ENCODE measurements around the gene PIK3R1. TPM values are rescaled to one million over a fixed set of nuclear protein-coding genes. Genes with fewer than 3 reads are reported as not detected.

PIK3R1 gene
- total RNA-seq, 1 donor from 2014 or later: 110 TPM

DNA sequence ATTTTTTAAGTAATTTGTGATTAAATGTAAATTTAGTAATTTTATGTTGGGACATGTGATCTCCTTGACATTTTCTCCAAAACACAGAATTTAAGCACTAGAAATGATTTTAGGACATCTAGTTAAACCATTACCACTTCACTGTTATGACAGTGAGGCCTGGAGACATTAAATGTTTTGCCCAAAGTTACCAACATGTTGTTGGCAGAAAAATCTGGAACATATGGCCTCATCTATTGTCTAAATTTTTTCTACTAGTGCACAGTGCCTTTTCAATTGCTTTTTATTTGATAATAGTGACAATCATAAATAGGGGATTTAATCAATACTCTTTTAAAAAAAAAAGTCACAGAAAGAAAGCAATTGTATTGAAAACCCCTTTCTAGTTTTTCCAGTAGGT lies 45.6 kb downstream of the PIK3R1 start:
- Mint-ChIP-seq H3K4me1 (ENCODE audit: unreplicated experiment) (peaks cover 61% of the 10 kb centered on the region), H3K27me3 (no peaks in the 10 kb centered on the region), H3K4me3 (no peak overlapping the region), H3K36me3 (peaks cover 19% of the 10 kb centered on the region), H3K27ac (no peak overlapping the region), H3K9me3 (no peaks in the 10 kb centered on the region)
- TF ChIP-seq, protein P1, sequence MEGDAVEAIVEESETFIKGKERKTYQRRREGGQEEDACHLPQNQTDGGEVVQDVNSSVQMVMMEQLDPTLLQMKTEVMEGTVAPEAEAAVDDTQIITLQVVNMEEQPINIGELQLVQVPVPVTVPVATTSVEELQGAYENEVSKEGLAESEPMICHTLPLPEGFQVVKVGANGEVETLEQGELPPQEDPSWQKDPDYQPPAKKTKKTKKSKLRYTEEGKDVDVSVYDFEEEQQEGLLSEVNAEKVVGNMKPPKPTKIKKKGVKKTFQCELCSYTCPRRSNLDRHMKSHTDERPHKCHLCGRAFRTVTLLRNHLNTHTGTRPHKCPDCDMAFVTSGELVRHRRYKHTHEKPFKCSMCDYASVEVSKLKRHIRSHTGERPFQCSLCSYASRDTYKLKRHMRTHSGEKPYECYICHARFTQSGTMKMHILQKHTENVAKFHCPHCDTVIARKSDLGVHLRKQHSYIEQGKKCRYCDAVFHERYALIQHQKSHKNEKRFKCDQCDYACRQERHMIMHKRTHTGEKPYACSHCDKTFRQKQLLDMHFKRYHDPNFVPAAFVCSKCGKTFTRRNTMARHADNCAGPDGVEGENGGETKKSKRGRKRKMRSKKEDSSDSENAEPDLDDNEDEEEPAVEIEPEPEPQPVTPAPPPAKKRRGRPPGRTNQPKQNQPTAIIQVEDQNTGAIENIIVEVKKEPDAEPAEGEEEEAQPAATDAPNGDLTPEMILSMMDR (conservative IDR thresholded peaks at IDR 0.05): no peak
- DNase-seq (ENCODE audit: extremely low spot score, unreplicated experiment): no peak

DNA sequence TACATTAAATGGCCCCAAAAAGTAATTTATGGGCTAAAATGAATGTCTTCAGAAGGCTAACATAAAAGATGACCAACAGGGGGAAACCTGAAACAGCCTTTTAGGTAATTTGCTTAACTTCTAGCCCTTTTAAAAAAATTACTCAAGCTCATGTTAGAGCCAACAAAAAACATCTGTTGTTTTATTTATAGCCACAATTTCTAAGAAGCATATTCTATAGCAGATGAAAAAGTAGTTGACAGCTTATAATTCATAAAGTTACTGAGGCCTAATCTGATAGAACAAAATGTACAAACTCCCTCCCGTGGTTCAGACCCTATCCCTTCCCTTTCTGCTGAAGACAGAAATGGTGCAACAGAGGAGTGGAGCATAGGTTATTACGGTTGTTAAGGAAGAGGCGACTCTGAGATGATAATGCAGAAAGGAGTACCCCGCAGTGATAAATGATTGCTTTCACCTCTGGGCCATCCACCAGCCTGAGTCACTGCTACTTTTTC lies 46.1 kb downstream of the PIK3R1 start:
- TF ChIP-seq, protein P1 (conservative IDR thresholded peaks at IDR 0.05): peak; percentile 32
- no peak overlapping the region for H3K4me3 Mint-ChIP-seq
- H3K27me3 Mint-ChIP-seq: no peaks in the 10 kb centered on the region
- H3K9me3 Mint-ChIP-seq: no peaks in the 10 kb centered on the region
- DNase-seq (ENCODE audit: extremely low spot score, unreplicated experiment): no peak
- H3K27ac Mint-ChIP-seq: no peak overlapping the region
- H3K36me3 Mint-ChIP-seq: peaks cover 19% of the 10 kb centered on the region
- peaks cover 62% of the 10 kb centered on the region for H3K4me1 Mint-ChIP-seq (ENCODE audit: unreplicated experiment)

DNA sequence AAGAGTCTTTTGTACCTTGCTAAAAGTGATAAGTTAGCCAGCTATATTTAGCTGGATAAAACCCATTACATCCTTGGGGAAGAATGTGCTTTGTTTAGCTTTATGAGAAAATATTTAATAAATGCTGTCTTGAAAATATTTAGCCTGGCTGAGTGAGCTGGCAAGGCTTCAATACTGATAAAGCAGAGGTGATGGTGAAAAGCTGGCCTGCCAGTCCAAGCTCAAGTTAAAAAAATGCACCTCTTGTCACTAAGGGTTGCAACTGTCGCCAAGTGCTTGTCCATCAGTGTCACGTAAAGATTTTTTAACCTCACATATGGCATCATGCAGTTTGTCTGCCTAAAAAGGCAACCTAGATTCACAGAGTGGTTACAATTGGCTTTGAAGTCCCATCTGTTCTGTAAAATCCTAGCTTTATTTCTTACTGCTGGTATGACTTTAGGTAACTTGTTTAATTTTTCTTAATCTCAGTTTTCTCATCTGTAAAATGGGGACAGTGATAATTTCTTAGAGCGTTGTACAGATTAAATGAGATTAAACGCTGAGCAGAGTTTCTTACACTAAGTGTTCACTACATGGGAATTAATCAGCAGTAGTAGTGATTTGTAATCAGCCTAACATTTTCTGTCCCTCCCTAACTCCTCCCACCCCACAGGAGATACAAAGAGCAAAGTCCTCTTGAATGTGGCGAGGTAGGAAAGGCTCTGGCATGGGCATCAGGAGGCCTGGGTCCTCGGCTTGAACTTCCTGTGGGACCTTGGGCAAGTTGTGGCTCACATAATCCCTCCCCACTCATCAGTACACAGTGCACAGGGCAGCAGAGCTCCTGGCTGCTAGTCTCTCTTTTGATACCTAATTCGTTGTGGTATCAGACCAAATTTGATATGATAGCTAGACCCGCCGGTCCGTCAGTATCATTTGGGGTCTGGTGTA lies 48.7 kb downstream of the PIK3R1 start:
- H3K4me1 Mint-ChIP-seq (ENCODE audit: unreplicated experiment): peaks cover 59% of the 10 kb centered on the region
- H3K4me3 Mint-ChIP-seq: no peak overlapping the region
- H3K36me3 Mint-ChIP-seq: peaks cover 24% of the 10 kb centered on the region
- H3K27me3 Mint-ChIP-seq: no peaks in the 10 kb centered on the region
- no peaks in the 10 kb centered on the region for H3K9me3 Mint-ChIP-seq
- TF ChIP-seq, protein P1 (conservative IDR thresholded peaks at IDR 0.05): no peak
- no peak for DNase-seq (ENCODE audit: extremely low spot score, unreplicated experiment)
- H3K27ac Mint-ChIP-seq: no peak overlapping the region

DNA sequence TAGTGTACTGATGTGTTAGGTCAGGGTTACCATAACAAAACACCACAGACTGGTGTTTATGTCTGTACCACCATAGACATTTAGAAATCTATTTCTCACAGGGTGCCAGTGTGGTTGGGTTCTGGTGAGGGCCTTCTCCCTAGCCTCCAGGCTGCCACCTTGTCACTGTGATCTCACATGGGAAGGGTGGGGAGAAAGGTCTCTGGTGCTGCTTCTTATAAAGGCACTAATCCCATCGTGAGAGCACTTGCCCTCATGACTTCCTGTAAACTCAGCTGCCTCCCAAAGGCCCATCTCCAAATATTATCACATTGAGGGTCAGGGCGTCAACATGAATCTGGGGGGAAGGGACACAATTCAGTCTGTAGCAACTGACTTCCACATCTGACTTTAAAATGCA lies 49.8 kb downstream of the PIK3R1 start:
- H3K27ac Mint-ChIP-seq: no peak overlapping the region
- peaks cover 19% of the 10 kb centered on the region for H3K36me3 Mint-ChIP-seq
- peaks cover 55% of the 10 kb centered on the region for H3K4me1 Mint-ChIP-seq (ENCODE audit: unreplicated experiment)
- H3K27me3 Mint-ChIP-seq: no peaks in the 10 kb centered on the region
- DNase-seq (ENCODE audit: extremely low spot score, unreplicated experiment): no peak
- H3K9me3 Mint-ChIP-seq: no peaks in the 10 kb centered on the region
- H3K4me3 Mint-ChIP-seq: no peak overlapping the region
- TF ChIP-seq, protein P1 (conservative IDR thresholded peaks at IDR 0.05): no peak

DNA sequence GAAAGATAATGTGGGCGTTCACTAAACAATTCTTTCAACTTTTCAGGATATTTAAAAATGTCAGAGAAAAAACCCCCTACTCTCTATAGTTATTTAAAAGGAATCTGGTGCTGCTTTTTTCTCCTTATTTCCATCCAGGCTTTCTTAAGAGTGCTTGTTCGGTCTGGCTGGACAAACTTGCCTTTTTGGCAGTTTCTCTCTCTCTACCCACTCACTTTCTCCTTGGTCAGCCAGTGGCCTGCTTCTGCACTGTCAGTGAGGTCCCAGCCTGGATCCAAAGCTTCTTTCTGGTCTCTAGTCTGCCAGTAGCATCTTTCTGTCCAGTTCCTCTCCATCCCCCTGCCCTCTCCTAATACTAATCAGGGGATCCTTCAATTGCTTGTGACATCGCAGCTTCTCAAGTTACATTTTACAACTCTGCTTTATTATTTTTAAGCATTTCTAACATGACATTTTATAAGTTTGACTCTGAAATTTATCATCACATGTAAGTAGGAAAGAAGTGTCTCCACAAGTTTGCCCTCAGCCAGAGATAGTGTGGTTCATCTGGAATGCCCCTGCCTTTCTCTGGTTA lies 50.4 kb downstream of the PIK3R1 start:
- peaks cover 19% of the 10 kb centered on the region for H3K36me3 Mint-ChIP-seq
- H3K27me3 Mint-ChIP-seq: peaks cover 3% of the 10 kb centered on the region
- peaks cover 56% of the 10 kb centered on the region for H3K4me1 Mint-ChIP-seq (ENCODE audit: unreplicated experiment)
- no peaks in the 10 kb centered on the region for H3K9me3 Mint-ChIP-seq
- no peak overlapping the region for H3K4me3 Mint-ChIP-seq
- H3K27ac Mint-ChIP-seq: peak overlapping the region; percentile 46
- TF ChIP-seq, protein P1 (conservative IDR thresholded peaks at IDR 0.05): no peak
- no peak for DNase-seq (ENCODE audit: extremely low spot score, unreplicated experiment)
